NCI-H2171 treated with DMSO at 0.1 percent for 48 hours (cell line): ENCODE results near the gene HSPA6.
"Not testable (repeated sequence)": the region's sequence is repeated elsewhere in the genome, so short reads cannot be mapped to it uniquely, and the experiment has no call there.

Experiments used
- DNase-seq: peaks from one replicate; lab custom pipeline; 2025; lab: John Stamatoyannopoulos, UW

Gene HSPA6

DNA sequence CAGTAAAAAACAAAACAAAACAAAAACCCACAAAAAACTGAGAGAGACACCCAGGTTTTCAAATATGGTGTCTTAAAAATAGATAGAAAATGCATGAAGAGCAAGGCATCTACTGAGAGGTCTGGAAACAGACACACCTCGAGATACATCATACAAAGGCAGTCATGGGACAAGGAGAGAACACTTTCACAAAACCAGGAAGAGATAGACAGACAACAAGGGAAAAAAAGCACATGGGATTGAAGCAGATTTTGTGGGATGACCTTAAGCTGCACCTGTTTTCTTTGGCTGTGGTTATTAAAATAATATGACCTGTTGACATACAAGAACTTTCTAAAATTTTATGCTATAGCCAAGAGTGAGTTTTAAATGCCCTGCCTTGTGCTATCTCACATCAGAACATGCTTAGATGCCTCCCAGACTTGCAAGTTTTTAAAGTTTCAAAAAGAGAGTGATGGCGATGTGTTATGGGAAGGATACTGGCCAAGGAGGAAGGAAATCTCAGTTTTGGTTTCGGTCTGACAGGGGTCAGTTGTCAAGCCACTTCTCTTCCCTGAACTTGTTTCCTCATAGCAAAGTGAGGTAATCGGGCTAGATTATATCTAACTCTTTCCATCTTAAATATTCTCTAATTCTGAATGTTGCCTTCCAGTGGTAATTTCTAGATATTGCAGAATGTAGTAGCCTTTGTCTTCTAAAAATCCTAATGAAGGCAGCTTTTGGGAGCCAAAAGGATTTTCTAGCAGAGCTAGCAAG is 36.8 kb downstream of the HSPA6 start:
- not testable (repeated sequence) for DNase-seq

DNA sequence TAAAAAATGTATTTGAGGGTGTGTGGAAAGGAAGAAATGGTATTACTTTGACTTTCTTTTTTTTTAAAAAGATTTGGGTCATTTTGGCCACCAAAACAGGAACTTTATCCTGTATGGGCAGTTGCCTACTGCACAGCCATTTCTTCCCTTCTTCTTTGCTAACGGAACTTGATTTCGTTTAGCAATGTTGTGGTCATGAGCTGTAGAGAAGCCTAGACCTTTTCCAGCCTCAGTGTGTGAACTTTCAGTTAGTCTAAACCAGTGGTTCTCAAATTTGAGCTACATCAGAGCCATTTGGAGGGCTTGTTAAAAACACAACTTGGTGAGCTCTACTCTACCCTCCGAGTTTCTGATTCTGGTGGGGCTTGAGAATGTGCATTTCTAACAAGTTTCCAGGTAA is 38.1 kb downstream of the HSPA6 start:
- DNase-seq, result not testable (repeated sequence)

DNA sequence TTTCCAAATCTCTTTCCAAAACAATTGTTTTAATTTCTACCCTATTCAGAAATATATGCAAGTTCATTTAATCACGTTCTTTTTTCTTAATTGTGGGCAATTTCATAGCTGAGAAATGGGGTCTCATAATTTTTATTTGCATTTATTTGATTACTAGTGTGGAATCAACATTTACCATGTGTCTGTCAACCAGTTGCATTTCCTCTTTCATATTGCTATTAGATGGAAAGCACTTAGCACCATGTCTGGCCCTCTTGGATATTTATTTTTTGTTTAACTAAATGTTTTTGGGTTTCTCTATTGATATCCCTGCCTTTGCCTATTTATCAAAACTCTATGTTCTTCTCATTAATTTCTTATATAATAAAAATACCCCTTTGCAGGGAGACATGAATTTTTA is 39.2 kb downstream of the HSPA6 start:
- not testable (repeated sequence) for DNase-seq

DNA sequence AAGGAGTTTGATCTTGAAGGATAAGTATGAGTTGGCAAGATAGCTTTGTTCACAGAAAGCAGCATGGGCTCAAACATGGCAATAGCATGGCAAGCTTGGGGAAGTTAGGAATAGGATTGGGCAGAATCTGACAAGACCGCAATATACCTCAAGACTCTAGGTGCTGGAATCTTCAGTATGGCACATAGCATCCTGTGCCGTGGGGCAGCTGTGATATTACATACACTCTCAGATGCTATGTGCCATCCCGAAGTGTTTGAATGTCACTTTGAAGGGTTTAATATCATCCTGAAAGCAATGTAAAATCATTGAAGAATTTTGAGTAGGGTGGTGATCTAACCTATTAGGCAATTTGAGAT is 42.2 kb downstream of the HSPA6 start:
- DNase-seq, result not testable (repeated sequence)

DNA sequence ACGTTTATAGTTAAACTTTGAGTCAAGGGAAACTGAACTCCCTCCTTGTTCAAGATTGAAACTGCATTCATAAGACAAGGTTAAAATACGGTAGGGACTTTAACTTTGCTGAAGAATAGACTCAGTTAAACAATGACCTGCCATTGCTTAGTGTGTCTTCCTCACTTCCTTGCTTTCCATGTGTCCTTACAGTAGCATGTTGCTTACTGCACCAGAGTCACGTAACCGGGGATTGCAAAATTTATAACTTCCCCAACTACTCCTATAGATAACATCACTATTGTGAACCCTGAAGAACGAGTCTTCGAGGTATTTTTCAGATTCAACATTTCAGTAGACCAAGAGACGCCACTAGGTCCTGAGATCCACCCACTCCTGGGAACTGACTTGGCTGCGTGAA is 47.4 kb downstream of the HSPA6 start:
- DNase-seq, result not testable (repeated sequence)
